Eye (tissue), 1 donor: ENCODE results near the gene SDR9C7.
"Not testable (repeated sequence)": the region's sequence is repeated elsewhere in the genome, so short reads cannot be mapped to it uniquely, and the experiment has no call there.

Experiments
- DNase-seq: peaks from one replicate; pipeline ENCODE4 v3.0.0-alpha.2; 2015

SDR9C7 gene

DNA sequence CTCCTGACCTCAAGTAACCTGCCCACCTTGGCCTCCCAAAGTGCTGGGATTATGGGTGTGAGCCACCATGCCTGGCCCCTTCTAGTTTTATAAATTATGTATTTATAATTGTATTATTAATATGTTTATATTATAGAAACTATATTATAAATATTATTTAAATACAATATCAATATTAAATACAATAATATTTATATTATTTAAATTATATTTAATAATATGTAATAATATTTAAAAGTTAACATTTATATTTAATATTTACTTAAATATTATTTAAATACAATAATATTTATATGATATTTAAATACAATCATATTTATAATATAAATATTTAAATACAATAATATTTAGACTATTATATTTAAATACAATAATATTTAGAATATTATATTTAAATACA lies 20.0 kb downstream of the SDR9C7 start:
- no peak for DNase-seq

DNA sequence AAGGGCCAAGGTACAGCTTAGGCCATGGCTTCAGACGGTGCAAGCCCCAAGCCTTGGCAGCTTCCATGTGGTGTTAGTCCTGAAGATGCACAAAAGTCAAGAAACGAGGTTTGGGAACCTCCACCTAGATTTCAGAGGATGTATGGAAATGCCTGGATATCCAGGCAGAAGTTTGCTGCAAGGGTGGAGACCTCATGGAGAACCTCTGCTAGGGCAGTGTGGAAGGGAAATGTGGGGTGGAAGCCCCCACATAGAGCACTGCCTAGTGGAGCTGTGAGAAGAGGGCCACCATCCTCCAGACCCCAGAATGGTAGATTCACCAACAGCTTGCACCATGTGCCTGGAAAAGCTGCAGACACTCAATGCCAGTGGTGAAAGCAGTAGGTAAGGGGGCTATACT lies 24.8 kb downstream of the SDR9C7 start:
- DNase-seq, result not testable (repeated sequence)

DNA sequence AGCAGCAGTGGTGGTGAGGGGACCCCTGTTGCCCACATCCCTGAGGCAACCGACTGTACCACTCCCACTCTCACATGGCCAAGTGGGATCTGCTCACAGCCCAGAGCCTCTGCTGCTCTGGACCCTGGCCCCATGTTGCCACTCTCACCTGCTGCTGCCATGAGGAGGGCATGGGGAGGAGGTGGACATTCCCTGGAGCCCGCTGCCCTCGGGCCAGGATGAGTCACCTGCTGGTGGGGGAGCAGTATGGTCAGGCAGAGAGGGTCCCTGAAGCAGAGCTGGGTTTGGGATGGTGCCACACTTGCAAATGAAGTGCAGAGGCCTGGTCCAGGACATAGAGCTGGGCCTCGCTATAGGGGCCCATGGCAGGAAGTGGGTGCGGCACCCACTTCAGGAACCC lies 26.1 kb downstream of the SDR9C7 start:
- DNase-seq, result no peak

DNA sequence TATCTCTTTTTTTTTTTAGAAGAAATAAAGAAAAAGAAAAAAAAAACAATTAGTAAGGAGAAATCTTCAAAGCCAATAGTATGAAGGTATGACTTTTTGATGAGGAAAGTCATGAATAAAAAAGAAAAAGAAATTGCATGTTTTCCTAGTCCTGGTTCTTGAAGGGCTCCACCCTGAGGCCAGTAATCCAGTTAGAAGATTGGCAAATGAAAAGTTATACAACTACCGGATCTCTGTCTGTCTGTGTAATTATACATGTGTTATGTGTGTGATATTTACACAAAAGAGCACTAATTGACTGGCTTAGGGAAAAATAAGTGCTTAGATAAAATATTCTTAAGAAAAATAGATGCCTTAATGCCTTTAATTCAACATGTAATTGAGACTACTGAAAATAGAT lies 28.4 kb downstream of the SDR9C7 start:
- DNase-seq, result no peak

DNA sequence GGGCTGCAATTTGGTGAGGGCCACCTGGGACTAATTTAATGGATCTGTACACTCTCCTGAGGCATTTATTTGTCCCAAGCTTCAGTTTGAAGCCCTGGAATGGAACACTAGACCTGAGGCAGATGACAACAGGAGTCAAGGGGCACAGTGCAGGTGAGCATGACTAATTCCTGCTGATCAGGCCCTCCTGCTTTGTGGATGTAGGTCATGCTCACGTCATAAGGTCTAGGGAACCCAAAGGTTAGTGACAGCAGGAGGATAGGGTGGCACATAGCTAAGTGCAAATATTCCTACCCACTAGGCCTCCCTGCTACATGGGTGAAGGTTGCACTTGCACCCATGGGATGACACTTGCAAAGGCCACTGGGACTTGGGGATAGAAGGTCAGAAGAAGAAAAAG lies 30.8 kb downstream of the SDR9C7 start:
- DNase-seq, result no peak

DNA sequence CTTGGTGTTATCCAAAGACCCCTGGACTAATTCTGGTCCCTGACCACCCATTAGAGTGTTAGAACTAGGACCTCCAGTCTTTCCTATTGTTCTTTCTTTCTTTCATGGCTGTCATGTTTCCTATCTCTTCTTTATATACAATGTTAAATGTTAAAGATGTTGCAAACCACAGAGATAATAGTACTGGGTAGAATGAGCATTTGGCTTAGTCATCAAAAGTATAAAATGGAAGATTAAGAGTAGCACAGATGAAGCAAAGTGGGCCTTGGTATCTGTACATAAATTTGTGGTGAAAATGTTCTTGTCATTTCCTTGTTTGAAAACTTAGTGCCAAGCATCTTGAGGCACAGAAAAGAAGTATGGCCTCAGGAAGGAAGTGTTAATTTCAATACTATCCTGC lies 32.9 kb downstream of the SDR9C7 start:
- DNase-seq, result not testable (repeated sequence)

DNA sequence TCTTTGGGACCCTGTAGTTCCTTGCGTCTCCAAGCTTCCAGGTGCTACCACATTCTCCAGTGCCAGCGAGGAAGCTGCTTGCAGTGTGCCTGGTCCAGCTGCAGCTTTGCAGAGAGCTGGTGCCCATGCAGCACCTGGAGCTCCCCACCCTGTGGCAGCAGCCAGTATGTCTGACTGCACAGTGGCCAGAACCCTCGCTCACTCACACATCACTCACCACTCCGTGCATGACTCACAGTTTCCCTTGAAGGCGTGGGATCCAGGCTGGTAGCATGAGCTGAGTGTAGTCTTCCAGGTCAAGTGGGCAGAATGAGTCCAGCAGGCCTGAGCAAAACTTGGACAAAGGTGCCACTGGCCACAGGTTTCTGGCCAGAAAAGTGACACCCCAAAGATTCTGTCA lies 33.6 kb downstream of the SDR9C7 start:
- DNase-seq, result no peak

DNA sequence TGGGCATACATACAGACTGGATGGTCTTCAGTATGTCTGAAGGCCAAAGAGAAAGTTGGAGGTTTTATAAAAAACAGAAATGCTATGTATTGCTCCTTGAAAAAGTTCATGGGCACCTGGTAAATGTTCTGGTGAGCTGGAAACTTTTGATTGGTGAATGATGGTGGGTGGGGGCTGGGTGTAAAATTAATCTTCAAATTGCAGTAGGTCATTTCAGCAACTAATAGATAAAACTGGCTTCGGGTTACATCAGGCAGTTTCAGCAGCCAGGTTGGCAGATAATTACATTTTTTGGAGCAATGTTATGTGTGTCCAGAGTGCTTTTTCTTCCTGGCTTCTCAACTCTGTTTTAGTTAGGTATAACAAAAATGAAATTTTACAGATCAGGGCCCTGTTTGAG lies 35.3 kb downstream of the SDR9C7 start:
- DNase-seq, result no peak

DNA sequence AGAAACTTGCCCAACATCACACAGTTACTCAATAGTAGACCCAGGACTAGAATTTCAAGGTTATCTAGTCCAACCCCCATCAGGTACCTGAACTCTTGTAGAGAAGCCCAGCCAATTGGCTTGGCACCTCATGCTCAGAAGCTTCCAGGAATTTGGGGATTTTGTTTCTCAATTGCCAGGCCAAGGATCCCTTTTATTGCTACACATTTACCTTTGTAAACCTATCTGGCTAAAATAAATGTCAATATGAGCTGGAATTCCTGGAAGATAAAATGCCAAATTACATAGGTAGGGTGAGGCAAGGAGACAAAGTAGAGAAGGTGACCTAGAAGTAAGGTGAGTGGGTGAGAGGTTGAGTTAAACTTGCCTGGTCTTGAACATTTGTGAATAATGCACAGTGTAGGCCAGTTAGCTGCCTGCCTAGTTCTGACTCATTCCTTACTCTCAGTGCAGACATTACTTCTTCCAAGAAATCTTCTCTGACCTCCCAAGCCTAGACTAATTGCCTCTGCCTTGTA lies 36.3 kb downstream of the SDR9C7 start:
- no peak for DNase-seq

DNA sequence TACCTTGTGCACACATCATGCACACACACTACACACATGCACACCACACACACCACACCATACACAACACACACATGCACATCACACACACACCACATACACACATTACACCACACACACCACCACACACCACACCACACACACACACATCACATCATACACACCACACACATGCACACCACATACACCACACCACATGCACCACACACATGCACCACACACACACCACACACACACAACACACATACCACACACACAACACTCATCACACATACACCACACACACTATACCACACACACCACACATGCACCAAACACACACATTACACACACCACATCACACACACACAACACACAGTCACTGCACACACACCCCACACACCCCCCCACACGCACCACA lies 38.1 kb downstream of the SDR9C7 start:
- no peak for DNase-seq

DNA sequence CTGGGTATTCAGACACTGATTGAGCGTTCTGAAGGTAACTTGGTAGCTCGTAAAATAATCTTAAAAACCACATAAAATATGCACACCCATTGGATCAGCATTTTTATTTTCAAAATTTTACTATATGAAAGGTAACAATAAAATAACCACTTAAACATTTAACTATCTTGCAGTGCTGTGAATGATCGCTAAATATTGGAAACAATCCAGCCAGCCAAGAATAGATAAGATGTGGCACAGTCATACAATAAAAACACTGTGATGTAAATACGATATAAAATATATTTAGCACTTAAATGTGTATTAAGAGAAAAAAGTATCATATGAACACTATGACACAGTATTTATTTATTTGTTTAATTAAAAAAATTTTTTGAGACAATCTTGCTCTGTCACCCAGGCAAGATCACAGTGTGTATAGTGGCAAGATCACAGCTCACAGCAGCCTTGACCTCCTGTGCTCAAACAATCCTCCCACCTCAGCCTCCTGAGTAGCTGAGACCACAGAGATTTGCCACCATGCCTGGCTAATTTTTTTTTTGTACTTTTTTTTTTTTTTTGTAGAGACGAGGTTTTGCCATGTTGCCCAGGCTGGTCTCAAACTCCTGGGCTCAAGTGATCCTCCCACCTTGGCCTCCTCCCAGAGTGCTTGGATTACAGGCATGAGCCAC lies 39.4 kb downstream of the SDR9C7 start:
- DNase-seq, result no peak

DNA sequence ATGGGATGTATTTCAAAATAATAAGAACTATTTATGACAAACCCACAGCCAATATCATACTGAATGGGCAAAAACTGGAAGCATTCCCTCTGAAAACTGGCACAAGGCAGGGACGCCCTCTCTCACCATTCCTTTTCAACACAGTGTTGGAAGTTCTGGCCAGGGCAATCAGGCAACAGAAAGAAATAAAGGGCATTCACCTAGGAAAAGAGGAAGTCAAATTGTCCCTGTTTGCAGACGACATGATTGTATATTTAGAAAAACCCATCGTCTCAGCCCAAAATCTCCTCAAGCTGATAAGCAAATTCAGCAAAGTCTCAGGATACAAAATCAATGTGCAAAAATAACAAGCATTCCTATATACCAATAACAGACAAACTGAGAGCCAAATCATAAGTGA lies 42.3 kb downstream of the SDR9C7 start:
- DNase-seq, result not testable (repeated sequence)

DNA sequence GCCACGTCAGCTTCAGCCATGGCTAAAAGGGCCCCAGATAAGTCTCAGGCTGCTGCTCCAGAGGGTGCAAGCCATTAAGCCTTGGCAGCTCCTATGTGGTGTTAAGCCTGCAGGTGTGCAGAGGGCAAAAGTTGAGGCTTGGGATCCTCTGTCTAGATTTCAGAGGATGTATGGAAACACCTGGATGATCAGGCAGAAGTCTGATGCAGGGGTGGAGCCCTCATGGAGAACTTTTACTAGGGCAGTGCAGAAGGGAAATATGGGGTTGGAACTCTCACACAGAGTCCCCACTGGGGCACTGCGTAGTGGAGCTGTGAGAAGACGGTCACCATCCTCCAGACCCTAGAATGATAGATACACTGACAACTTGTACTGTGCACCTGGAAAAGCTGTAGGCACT lies 47.9 kb downstream of the SDR9C7 start:
- DNase-seq, result no peak

DNA sequence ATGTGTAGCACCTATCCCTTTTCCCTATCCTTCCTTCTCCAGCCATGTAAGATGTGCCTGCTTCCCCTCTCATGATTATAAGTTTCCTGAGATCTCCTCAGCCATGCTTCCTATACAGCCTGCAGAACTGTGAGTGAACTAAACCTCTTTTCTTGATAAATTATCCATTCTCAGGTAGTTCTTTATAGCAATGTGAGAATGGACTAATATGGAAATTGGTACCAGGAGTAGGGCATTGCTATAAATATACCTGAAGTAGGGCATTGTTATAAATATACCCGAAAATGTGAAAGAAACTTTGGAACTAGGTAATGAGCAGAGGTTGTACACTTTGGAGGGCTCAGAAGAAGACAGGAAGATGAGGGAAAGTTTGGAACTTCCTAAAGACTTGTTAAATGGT lies 48.9 kb downstream of the SDR9C7 start:
- DNase-seq, result no peak

DNA sequence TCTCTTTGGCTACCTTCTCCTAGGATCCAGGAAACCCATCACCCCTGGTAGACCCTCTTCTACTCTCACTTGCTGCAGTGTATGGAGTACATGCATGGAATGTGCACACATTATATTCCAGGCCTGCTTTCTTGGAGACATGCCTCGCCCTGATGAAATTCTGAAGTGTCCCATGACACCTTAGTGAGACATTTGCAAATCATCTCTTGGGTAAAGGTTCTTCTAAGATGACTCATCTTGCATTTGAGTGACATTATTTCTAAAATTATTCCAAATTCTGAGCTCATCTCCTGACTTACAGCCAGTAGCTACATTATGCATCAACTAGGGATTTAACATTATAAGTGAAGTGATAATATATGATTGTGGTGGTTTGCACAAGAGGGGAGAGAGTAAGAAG lies 49.8 kb downstream of the SDR9C7 start:
- no peak for DNase-seq

DNA sequence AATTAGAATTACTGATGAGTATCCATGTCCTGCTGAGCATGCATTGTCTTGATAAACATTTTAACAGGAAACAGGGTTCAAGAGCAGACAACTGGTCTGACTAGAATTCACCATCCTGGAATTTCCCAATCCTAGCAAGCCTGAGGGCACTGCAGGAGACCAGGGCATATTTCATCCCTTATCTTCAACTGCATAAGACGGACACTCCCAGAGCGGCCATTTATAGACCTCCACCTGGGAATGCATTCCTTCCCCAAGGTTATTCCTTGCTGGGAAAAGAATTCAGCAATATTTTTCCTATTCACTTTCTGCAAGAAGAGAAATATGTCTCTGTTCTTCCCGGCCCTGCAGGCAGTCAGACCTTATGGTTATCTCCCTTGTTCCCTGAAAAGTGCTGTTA lies 51.8 kb downstream of the SDR9C7 start:
- DNase-seq, result not testable (repeated sequence)

DNA sequence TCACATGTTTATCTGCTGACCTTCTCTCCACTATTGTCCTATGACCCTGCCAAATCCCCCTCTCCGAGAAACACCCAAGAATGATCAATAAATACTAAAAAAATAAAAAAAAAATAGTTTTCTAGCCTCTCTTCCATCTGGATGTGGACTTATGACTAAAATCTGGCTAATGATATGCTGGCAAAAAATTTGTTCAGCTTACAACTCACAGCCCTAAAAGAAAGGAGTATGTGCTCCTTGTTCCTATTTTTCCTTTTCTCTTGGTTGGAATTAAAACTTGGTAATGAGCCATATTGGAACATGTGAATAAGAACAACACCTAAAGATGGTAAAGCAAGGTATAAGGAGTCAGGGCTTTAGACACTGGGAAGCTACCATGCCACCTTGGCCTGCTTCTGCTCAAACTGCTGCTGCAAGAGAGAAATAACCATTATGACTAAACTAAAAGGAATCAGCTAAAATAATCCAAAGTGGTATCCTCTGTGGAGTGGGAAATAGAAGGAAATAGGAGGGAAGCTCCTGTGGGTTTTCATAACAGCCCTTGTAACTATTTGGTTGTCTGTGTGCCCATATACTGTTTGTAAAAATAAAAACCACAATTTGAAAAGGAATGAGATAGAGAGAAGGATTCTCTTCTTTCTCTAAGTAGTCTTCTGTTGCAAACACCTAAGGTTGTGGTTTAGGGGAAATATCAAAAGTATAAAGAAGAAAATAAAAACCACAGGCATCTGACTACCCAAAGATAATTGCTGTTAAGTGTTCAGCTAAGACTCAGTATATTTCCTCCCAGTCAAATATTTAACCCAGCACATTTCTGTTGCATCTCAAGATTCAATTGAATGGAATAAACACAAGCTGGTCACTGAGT lies 53.8 kb downstream of the SDR9C7 start:
- no peak for DNase-seq

DNA sequence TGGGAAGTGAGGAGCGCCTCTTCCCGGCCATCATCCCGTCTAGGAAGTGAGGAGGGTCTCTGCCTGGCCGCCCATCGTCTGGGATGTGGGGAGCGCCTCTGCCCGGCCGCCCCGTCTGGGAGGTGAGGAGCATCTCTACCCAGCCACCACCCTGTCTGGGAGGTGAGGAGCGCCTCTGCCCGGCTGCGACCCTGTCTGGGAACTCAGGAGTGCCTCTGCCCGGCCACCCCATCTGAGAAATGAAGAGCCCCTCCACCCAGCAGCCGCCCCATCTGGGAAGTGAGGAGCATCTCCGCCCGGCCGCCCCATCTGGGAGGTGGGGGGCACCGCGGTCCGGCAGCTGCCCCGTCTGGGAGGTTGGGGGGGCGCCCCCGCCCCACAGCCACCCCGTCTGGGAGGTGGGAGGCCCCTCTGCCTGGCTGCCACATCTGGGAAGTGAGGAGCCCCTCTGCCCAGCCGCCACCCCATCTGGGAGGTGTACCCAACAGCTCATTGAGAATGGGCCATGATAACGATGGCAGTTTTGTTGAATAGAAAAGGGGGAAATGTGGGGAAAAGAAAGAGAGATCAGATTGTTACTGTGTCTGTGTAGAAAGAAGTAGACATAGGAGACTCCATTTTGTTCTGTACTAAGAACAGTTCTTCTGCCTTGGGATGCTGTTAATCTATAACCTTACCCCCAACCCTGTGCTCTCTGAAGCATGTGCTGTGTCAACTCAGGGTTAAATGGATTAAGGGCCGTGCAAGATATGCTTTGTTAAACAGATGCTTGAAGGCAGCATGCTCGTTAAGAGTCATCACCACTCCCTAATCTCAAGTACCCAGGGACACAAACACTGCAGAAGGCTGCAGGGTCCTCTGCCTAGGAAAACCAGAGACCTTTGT lies 54.7 kb downstream of the SDR9C7 start:
- DNase-seq, result not testable (repeated sequence)

DNA sequence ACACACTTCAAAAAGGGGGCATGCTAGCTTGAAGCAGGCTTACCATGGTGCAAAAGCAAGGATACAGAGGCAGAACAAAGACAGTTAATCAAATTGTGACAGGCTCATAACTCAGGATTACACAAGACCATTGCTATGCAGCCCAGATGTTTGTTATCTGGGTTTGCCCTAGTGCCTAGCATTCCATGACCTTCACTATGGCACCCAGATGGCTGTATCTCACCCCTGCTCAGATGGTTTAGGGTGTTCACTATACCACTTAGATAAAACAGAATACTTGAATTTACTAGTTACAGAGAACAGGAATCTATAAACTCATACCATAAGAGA lies 56.2 kb downstream of the SDR9C7 start:
- DNase-seq, result no peak

DNA sequence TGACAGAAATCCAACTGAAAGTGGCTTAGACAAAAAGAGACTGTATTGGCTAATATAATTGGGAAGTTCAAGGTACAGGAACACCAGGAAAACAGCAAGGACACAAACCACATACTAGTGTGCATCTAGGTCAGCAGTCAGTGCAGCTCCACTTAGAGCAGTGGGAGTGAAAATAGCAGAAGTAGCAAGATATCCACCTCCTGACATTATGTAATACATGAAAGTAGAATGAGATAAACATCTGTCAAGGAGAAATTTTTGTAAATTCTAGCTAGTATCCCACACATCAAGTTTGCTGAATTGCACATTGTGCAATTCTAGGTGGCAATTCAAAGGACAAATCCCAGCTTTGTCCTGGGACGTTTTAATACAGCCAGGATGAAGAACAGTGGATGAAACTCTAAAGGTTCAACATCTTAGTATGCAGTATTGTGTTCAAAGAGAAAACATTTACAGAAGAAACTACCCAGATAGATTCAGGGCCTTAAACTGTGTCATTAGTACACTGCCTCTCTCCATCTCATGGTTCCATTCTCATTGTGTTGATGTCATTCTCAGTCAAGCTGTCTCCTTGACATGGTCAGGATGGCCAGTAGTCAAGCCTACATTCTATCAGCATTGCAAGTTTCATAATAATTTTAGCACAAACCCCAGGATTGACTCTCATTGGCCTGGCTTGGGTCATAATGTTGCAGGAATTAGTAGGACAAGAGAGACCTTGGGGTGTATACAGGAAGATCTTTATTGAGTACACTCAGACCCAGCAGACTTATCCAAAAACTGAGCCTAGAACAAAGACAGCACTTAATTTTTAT lies 56.8 kb downstream of the SDR9C7 start:
- DNase-seq, result no peak

DNA sequence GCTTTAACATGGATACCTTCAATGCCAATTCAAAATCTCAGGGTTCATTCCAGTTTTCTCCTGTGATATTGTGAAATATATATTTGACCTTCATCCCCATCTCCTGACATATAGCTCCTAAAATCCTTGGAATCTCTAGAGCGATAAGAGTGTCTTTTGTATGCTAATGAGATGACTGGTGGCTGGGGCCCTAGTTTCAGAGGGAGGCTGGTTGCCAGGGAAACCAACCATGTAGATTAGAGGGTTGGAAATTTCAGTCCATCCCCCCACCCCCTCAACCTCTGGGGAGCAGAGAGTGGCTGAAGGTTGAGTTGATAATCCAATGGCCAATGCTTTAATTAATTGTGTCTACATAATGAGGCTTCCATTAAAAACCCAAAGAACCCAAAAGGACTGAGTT lies 59.4 kb downstream of the SDR9C7 start:
- no peak for DNase-seq

DNA sequence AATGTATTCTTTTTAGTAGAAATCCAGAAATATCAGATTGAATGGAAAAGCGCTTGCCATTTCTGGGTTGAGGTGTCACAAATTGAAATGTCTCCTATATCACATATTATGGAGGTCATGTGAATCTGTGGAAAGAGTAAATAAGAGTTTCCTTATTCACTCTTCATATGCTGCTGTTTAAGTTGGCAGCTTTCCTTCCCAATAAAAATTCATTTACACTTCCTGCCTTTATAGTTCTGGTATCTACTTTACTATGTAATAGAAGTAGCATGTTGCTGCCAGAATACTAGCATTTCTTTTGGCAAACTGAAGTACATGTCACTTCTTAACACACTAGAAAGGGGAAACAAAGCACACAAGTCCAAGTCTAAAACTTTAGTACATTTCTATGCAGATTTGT lies 60.8 kb downstream of the SDR9C7 start:
- no peak for DNase-seq
